Endothelial cell of umbilical vein (primary cell): ENCODE data around the gene DEDD. TPM values are rescaled to one million over a fixed set of nuclear protein-coding genes. Genes with fewer than 3 reads are reported as not detected.

Experiments
- BruUV-seq: library from RNA; stranded (reverse); fragments of 400-500 nt; replicated peaks from 2 replicates; lab custom pipeline; 2021; lab: Mats Ljungman, UMichigan
- CTCF ChIA-PET: fragments of 300-600, 350-600 bp; sonication (Branson Sonifier 250); formaldehyde crosslinking; loops from one replicate; lab custom pipeline; 2021; ENCODE audit warnings: antibody characterized with exemption, inconsistent platforms; lab: Charles Lee
- POLR2A ChIA-PET: fragments of 300-600, 350-600 bp; sonication (Branson Sonifier 250); formaldehyde crosslinking; loops from one replicate; lab custom pipeline; 2021; ENCODE audit warnings: antibody characterized with exemption, inconsistent platforms; lab: Charles Lee
- DNase-seq: peaks from one replicate; pipeline ENCODE4 v3.0.0-alpha.2; 2011; ENCODE audit warnings: low read depth, low spot score
- FAIRE-seq: peaks from 2 replicates; lab custom pipeline; 2011; peaks lifted over from hg19 to GRCh38; lab: Jason Lieb, UNC
- H2AFZ ChIP-seq: 2 replicates; pipeline ENCODE4 v1.6.0; 2012; ENCODE audit warnings: low read depth, low read length, control low read depth, inconsistent platforms
- H3K27ac ChIP-seq: 2 replicates; pipeline ENCODE4 v1.5.1; 2011; ENCODE audit warnings: low read depth, mild to moderate bottlenecking, control low read depth, low read length, moderate library complexity; ENCODE audit not compliant: insufficient read depth
- H3K27me3 ChIP-seq, 2 experiments: 2 replicates each; pipeline versions ENCODE4 v1.6.0 to v1.6.1; 2011; ENCODE audit warnings: low read length in 2 of 2, mixed read lengths in 1 of 2; ENCODE audit not compliant: control insufficient read depth in 2 of 2, insufficient read depth in 2 of 2
- H3K36me3 ChIP-seq, 2 experiments: 2 replicates in 1 of 2; 3 replicates in 1 of 2; pipeline ENCODE4 v1.5.1; 2011; ENCODE audit warnings: low read length in 2 of 2, mild to moderate bottlenecking in 1 of 2, moderate library complexity in 1 of 2; ENCODE audit not compliant: control insufficient read depth in 2 of 2, insufficient read depth in 2 of 2; ENCODE audit errors: extremely low read depth in 1 of 2
- H3K4me1 ChIP-seq: 3 replicates; pipeline ENCODE4 v1.5.1; 2011; ENCODE audit warnings: mild to moderate bottlenecking, low read length; ENCODE audit not compliant: control insufficient read depth, insufficient read depth; ENCODE audit errors: extremely low read depth
- H3K4me2 ChIP-seq: 2 replicates; pipeline ENCODE4 v1.6.1; 2011; ENCODE audit warnings: low read length, control low read depth, mixed read lengths; ENCODE audit not compliant: insufficient read depth
- H3K4me3 ChIP-seq, 3 experiments: fragments of 200-600 bp in 1 of 3; sonication (generic), shearing (Covaris generic) in 1 of 3; replicated peaks in 1 of 3; 2 replicates each; pipeline ENCODE4 v1.5.1; 2011 to 2016; ENCODE audit warnings: control low read depth in 3 of 3, low read length in 3 of 3, mild to moderate bottlenecking in 2 of 3, inconsistent platforms in 1 of 3, low read depth in 1 of 3, moderate library complexity in 1 of 3; ENCODE audit not compliant: insufficient read depth in 1 of 3
- H3K79me2 ChIP-seq: 2 replicates; pipeline ENCODE4 v1.6.0; 2012; ENCODE audit warnings: low read length, inconsistent platforms; ENCODE audit not compliant: control insufficient read depth, insufficient read depth
- H3K9ac ChIP-seq: replicated peaks from 2 replicates; pipeline ENCODE3; 2011; ENCODE audit warnings: low read length, control low read depth; ENCODE audit not compliant: insufficient read depth; ENCODE audit errors: extremely low read depth
- H3K9me1 ChIP-seq: replicated peaks from 3 replicates; pipeline ENCODE4 v1.6.0; 2011; ENCODE audit warnings: mild to moderate bottlenecking, low read length; ENCODE audit not compliant: control insufficient read depth, insufficient read depth; ENCODE audit errors: extremely low read depth
- H3K9me3 ChIP-seq: replicated peaks from 2 replicates; pipeline ENCODE4 v1.5.1; 2012; ENCODE audit warnings: low read length, inconsistent platforms; ENCODE audit not compliant: control insufficient read depth, insufficient read depth
- H4K20me1 ChIP-seq: replicated peaks from 2 replicates; pipeline ENCODE3; 2011; ENCODE audit warnings: mild to moderate bottlenecking, low read length; ENCODE audit not compliant: control insufficient read depth, insufficient read depth; ENCODE audit errors: extremely low read depth
- CTCF ChIP-seq, 2 donors: IDR thresholded peaks; 1 replicate in 1 of 2; 2 replicates in 1 of 2; pipeline ENCODE4 v1.5.1; 2011; ENCODE audit warnings: low read length in 2 of 2, mild to moderate bottlenecking in 2 of 2, moderate library complexity in 2 of 2, control low read depth in 1 of 2, inconsistent platforms in 1 of 2, low read depth in 1 of 2; ENCODE audit not compliant: insufficient read depth in 1 of 2; ENCODE audit errors: extremely low read depth in 1 of 2
- JUN ChIP-seq: IDR thresholded peaks from 2 replicates; pipeline ENCODE4 v1.6.1; 2011; ENCODE audit warnings: borderline replicate concordance, low read depth; ENCODE audit not compliant: insufficient read length, insufficient read depth
- MAX ChIP-seq: IDR thresholded peaks from 2 replicates; pipeline ENCODE4 v1.6.1; 2011; ENCODE audit not compliant: insufficient read depth, insufficient read length
- MYC ChIP-seq: IDR thresholded peaks from one replicate; pipeline ENCODE4 v1.6.1; 2011; ENCODE audit warnings: mild to moderate bottlenecking, low read depth, low read length
- POLR2AphosphoS5 ChIP-seq: IDR thresholded peaks from 2 replicates; pipeline ENCODE4 v1.6.1; 2012; ENCODE audit warnings: low read depth, mild to moderate bottlenecking, control low read depth, low read length, moderate library complexity; ENCODE audit not compliant: insufficient read depth
- dilution Hi-C: fragments of 300-500 bp; cut with MboI; formaldehyde crosslinking; loops from one replicate; pipeline ENCODE4 v1.15.0; 2019; ENCODE audit warnings: low sequenced_read_pairs; ENCODE audit not compliant: extremely low pct_ligation_motif_present
- intact Hi-C: fragments of 100-400 bp; cut with micrococcal nuclease; formaldehyde crosslinking; loops from one replicate; pipeline ENCODE4 v1.10.0; 2022
- polyA plus RNA-seq, 4 experiments: library from polyadenylated mRNA; depleted of rRNA in 3 of 4; stranded (reverse) in 3 of 4; unstranded in 1 of 4; fragments of >200 nt; gene quantifications; 2 replicates each; pipeline versions ENCODE4 v1.2.1 to v1.2.3, GENCODE V29; 2011 to 2012; ENCODE audit warnings: missing spikeins in 1 of 4
- total RNA-seq: library from RNA; stranded (reverse); gene quantifications from 2 replicates; pipeline ENCODE4 v1.2.3, GENCODE V29; 2021

Gene DEDD
- total and polyA plus RNA-seq, 2 donors (not counting 3 experiments of a cell fraction or from before 2014, with no cell fraction given) = 50.2 to 78.3 TPM

GRCh38 chr1:161100556-161100955, 31.9 kb downstream of the DEDD start:
- BruUV-seq = no TSS peak
- H3K4me2 ChIP-seq = no peak overlapping the region
- H3K27me3 ChIP-seq = no peaks in the 10 kb centered on the region
- DNase-seq (no peak), FAIRE-seq (no peak)
- H3K27ac ChIP-seq = no peak overlapping the region
- CTCF ChIA-PET = interaction anchor here (2.3 to 7.6 kb wide), 3 partner anchors 37 to 110 kb away, joined by 6 to 197 read pairs (median 34); no protein-coding TSS in a partner anchor
- TF ChIP-seq MAX = no peak
- no peak for TF ChIP-seq JUN
- no peak for TF ChIP-seq MYC
- TF ChIP-seq POLR2AphosphoS5 = no peak
- no peak for TF ChIP-seq CTCF (IDR thresholded peaks at IDR 0.05; ENCODE audit: extremely low read depth in 1 of 2, insufficient read depth in 1 of 2, low read depth in 1 of 2, low read length in 2 of 2)
- POLR2A ChIA-PET = no interaction called here
- no peak overlapping the region for H2AFZ ChIP-seq
- dilution Hi-C loops = no loop called here
- H3K9me1 ChIP-seq = no peaks in the 10 kb centered on the region
- H3K4me1 ChIP-seq = peaks cover 8% of the 10 kb centered on the region
- H3K9me3 ChIP-seq = no peaks in the 10 kb centered on the region
- H3K4me3 ChIP-seq = no peak overlapping the region
- intact Hi-C loops = no loop called here
- H3K9ac ChIP-seq = no peak overlapping the region
- no peaks in the 10 kb centered on the region for H4K20me1 ChIP-seq
- H3K79me2 ChIP-seq = peaks cover 28% of the 10 kb centered on the region
- peaks cover 9 to 11% of the 10 kb centered on the region in 2 experiments for H3K36me3 ChIP-seq
